A549 (cell line): ENCODE measurements around the gene SYS1. TPM values are rescaled to one million over a fixed set of nuclear protein-coding genes. Genes with fewer than 3 reads are reported as not detected.

Source experiments
- ATAC-seq, 2 experiments: fragments of 200-7000 bp in 1 of 2; fragments of >200 bp in 1 of 2; cut with Nextera tagmentation in 1 of 2; cut with Tn5 transposase in 1 of 2; 3 replicates each; pipeline versions ENCODE4 v1.8.0 to v1.9.1; 2018 to 2020; ENCODE audit warnings: mild to moderate bottlenecking in 1 of 2, moderate library complexity in 1 of 2
- CTCF ChIA-PET: fragments of 300-600 bp; sonication (Branson Sonifier 250); formaldehyde crosslinking; extraction: SDS; loops from one replicate; lab custom pipeline; 2021; ENCODE audit warnings: antibody characterized with exemption, inconsistent platforms; lab: Yijun Ruan, JAX
- POLR2A ChIA-PET: fragments of 350-600 bp; formaldehyde crosslinking; extraction: SDS; loops from one replicate; lab custom pipeline; 2021; ENCODE audit warnings: antibody characterized with exemption, inconsistent platforms; lab: Yijun Ruan, JAX
- DNase-seq, 2 experiments: peaks; one replicate each; pipeline versions ENCODE4 v3.0.0 to v3.0.0-alpha.2; 2011 to 2016; ENCODE audit warnings: low read depth in 1 of 2, low spot score in 1 of 2
- FAIRE-seq: peaks from 2 replicates; lab custom pipeline; 2011; peaks lifted over from hg19 to GRCh38; lab: Jason Lieb, UNC
- H3K27ac ChIP-seq, 2 experiments: fragments of >200 bp; sonication (Bioruptor Twin); formaldehyde crosslinking; 3 replicates each; pipeline ENCODE4 v1.5.1; 2016 to 2017
- H3K4me1 ChIP-seq: fragments of >200 bp; sonication (Bioruptor Twin); formaldehyde crosslinking; 3 replicates; pipeline ENCODE4 v1.6.1; 2016
- H3K4me2 ChIP-seq: fragments of >200 bp; sonication (Bioruptor Twin); formaldehyde crosslinking; 3 replicates; pipeline ENCODE4 v1.6.1; 2016
- H3K4me3 ChIP-seq: fragments of >200 bp; sonication (Bioruptor Twin); formaldehyde crosslinking; 3 replicates; pipeline ENCODE4 v1.5.1; 2016
- H3K9me3 ChIP-seq: fragments of >200 bp; sonication (Bioruptor Twin); formaldehyde crosslinking; 3 replicates; pipeline ENCODE4 v1.6.1; 2016
- CBX2 ChIP-seq: fragments of 200-600 bp; sonication (generic); IDR thresholded peaks from 2 replicates; pipeline ENCODE4 v1.6.1; 2016; ENCODE audit warnings: low read depth, mild to moderate bottlenecking, borderline replicate concordance
- CHD2 ChIP-seq: fragments of 150-350 bp; IDR thresholded peaks from 2 replicates; pipeline ENCODE4 v1.6.1; 2014; ENCODE audit warnings: low read length; ENCODE audit not compliant: partially characterized antibody
- EP300 ChIP-seq, 2 experiments: fragments of >200 bp; sonication (Bioruptor Twin); formaldehyde crosslinking; IDR thresholded peaks; 2 replicates in 1 of 2; 3 replicates in 1 of 2; pipeline ENCODE4 v1.6.1; 2016 to 2017
- FOSB ChIP-seq: fragments of 250-450 bp; sonication (Bioruptor Pico); IDR thresholded peaks from 2 replicates; pipeline ENCODE4 v1.5.0; 2020; ENCODE audit warnings: mild to moderate bottlenecking, moderate library complexity
- JUNB ChIP-seq: fragments of >200 bp; sonication (Bioruptor Twin); formaldehyde crosslinking; IDR thresholded peaks from 2 replicates; pipeline ENCODE4 v1.6.1; 2016
- MAFK ChIP-seq: fragments of 450-650 bp; IDR thresholded peaks from 2 replicates; pipeline ENCODE4 v1.6.1; 2014; ENCODE audit not compliant: partially characterized antibody
- NPAS2 ChIP-seq: fragments of 250-450 bp; sonication (Bioruptor Pico); IDR thresholded peaks from 2 replicates; pipeline ENCODE4 v1.8.0; 2022; ENCODE audit warnings: mild to moderate bottlenecking, moderate library complexity, borderline replicate concordance
- POLR2A ChIP-seq: IDR thresholded peaks from 2 replicates; pipeline ENCODE4 v1.6.1; 2012; ENCODE audit warnings: mild to moderate bottlenecking, low read length
- RAD21 ChIP-seq, 2 experiments: fragments of >200 bp in 1 of 2; sonication (Bioruptor Twin) in 1 of 2; formaldehyde crosslinking in 1 of 2; IDR thresholded peaks in 1 of 2; conservative IDR thresholded peaks in 1 of 2; 2 replicates in 1 of 2; 3 replicates in 1 of 2; pipeline ENCODE4 v1.6.1; 2012 to 2018; ENCODE audit warnings: inconsistent platforms in 1 of 2
- RARB ChIP-seq: fragments of 250-450 bp; sonication (Bioruptor Pico); IDR thresholded peaks from 2 replicates; pipeline ENCODE4 v1.8.0; 2021; ENCODE audit warnings: mild to moderate bottlenecking, moderate library complexity
- RFX5 ChIP-seq: fragments of 450-650 bp; IDR thresholded peaks from 2 replicates; pipeline ENCODE4 v1.7.1; 2014; ENCODE audit warnings: antibody characterized with exemption, mild to moderate bottlenecking, moderate library complexity
- RNF2 ChIP-seq: fragments of 200-600 bp; sonication (generic); IDR thresholded peaks from 2 replicates; pipeline ENCODE4 v1.6.1; 2016; ENCODE audit warnings: low read depth, mild to moderate bottlenecking, antibody characterized with exemption, moderate library complexity, borderline replicate concordance
- SMC3 ChIP-seq: fragments of >200 bp; sonication (Bioruptor Twin); formaldehyde crosslinking; IDR thresholded peaks from 3 replicates; pipeline ENCODE4 v1.6.1; 2018; ENCODE audit warnings: inconsistent platforms
- TFCP2L1 ChIP-seq: fragments of 250-450 bp; sonication (Bioruptor Pico); IDR thresholded peaks from 2 replicates; pipeline ENCODE4 v1.5.0; 2021; ENCODE audit warnings: mild to moderate bottlenecking
- ZNF302 ChIP-seq: fragments of 250-450 bp; sonication (Bioruptor Pico); IDR thresholded peaks from 2 replicates; pipeline ENCODE4 v1.9.0; 2021; ENCODE audit warnings: inconsistent platforms, mild to moderate bottlenecking, moderate library complexity
- WGBS: methylation state at CpG from one replicate; pipeline ENCODE4 v1.1.6; 2017; ENCODE audit errors: missing lambda C conversion rate; 5-methylcytosine and 5-hydroxymethylcytosine counted together
- polyA plus RNA-seq, 4 experiments: library from polyadenylated mRNA; depleted of rRNA in 3 of 4; stranded (reverse); fragments of >200 nt; fragmentation: RNase III in 1 of 4; extraction: RNeasy Plus Mini Kit Qiagen cat#74134 plus additional on column Dnase treatment in 1 of 4; gene quantifications; 2 replicates in 3 of 4; 3 replicates in 1 of 4; pipeline ENCODE4 v1.2.3, GENCODE V29; 2011 to 2017
- TF ChIP-seq, protein P1 (sequence below): fragments of >200 bp; sonication (Bioruptor Twin); formaldehyde crosslinking; IDR thresholded peaks from 3 replicates; pipeline ENCODE4 v1.5.1; 2016
- TF ChIP-seq, protein P2 (sequence below): fragments of 200-600 bp; sonication (generic); IDR thresholded peaks from 2 replicates; pipeline ENCODE4 v1.6.1; 2016; ENCODE audit warnings: antibody characterized with exemption, mild to moderate bottlenecking, moderate library complexity
- TF ChIP-seq, protein P3 (sequence below): fragments of 450-650 bp; IDR thresholded peaks from 2 replicates; pipeline ENCODE4 v1.6.1; 2014; ENCODE audit warnings: antibody characterized with exemption
- TF ChIP-seq, protein P4 (sequence below): fragments of 150-350 bp; IDR thresholded peaks from 2 replicates; pipeline ENCODE4 v1.6.1; 2014; ENCODE audit warnings: low read depth, mild to moderate bottlenecking, low read length
- TF ChIP-seq, protein P5 (sequence below): fragments of >200 bp; sonication (Bioruptor Twin); formaldehyde crosslinking; IDR thresholded peaks from 2 replicates; pipeline ENCODE4 v1.6.1; 2016

Gene SYS1
- polyA plus RNA-seq, 2 of the 4 experiments (the other 2 are of a cell fraction) = 20.2 to 27.6 TPM

DNA sequence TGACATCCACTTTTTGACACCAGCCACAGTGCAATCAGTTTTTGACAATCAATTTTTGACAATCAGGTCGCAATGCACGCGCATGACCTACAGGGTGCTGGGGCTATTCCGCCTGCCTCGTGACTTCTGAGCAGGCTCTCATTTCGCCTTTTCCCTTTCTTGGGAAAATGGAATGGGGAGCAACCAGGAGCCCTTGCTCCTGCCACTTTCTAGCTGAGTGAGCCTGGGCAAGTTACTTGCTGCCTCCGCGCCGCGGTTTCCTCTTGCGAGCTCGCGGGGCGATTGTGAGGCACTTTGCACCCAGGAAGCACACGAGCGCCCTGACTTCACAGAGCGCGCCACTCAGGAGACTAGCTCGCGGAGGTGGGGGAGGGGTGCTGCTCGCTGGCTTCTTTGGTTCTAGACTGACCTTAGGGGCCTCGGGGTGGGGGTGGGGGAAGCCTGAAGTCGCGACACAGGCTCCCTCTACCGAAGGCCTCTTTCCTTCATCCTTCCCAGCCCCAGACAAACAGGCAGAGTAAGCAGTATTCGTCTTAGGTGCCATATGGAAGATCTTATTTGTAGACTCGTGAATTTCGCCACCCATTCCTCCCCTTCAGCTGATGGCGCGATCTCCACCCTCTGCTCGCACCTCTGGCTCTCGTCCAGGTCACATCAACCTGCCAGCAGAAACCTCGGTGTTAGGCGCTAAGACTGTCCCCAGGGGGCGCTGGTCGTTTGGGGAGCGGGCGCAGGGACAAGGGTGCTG lies 10.6 kb downstream of the SYS1 start:
- H3K4me2 ChIP-seq = peak overlapping the region; percentile 76
- TF ChIP-seq, protein P1, sequence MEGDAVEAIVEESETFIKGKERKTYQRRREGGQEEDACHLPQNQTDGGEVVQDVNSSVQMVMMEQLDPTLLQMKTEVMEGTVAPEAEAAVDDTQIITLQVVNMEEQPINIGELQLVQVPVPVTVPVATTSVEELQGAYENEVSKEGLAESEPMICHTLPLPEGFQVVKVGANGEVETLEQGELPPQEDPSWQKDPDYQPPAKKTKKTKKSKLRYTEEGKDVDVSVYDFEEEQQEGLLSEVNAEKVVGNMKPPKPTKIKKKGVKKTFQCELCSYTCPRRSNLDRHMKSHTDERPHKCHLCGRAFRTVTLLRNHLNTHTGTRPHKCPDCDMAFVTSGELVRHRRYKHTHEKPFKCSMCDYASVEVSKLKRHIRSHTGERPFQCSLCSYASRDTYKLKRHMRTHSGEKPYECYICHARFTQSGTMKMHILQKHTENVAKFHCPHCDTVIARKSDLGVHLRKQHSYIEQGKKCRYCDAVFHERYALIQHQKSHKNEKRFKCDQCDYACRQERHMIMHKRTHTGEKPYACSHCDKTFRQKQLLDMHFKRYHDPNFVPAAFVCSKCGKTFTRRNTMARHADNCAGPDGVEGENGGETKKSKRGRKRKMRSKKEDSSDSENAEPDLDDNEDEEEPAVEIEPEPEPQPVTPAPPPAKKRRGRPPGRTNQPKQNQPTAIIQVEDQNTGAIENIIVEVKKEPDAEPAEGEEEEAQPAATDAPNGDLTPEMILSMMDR = peak; percentile 94
- no peak for TF ChIP-seq FOSB (CRISPR knock-in tag)
- peak; percentile 2 for TF ChIP-seq MAFK
- TF ChIP-seq, protein P2, sequence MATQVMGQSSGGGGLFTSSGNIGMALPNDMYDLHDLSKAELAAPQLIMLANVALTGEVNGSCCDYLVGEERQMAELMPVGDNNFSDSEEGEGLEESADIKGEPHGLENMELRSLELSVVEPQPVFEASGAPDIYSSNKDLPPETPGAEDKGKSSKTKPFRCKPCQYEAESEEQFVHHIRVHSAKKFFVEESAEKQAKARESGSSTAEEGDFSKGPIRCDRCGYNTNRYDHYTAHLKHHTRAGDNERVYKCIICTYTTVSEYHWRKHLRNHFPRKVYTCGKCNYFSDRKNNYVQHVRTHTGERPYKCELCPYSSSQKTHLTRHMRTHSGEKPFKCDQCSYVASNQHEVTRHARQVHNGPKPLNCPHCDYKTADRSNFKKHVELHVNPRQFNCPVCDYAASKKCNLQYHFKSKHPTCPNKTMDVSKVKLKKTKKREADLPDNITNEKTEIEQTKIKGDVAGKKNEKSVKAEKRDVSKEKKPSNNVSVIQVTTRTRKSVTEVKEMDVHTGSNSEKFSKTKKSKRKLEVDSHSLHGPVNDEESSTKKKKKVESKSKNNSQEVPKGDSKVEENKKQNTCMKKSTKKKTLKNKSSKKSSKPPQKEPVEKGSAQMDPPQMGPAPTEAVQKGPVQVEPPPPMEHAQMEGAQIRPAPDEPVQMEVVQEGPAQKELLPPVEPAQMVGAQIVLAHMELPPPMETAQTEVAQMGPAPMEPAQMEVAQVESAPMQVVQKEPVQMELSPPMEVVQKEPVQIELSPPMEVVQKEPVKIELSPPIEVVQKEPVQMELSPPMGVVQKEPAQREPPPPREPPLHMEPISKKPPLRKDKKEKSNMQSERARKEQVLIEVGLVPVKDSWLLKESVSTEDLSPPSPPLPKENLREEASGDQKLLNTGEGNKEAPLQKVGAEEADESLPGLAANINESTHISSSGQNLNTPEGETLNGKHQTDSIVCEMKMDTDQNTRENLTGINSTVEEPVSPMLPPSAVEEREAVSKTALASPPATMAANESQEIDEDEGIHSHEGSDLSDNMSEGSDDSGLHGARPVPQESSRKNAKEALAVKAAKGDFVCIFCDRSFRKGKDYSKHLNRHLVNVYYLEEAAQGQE = no peak
- TF ChIP-seq, protein P3, sequence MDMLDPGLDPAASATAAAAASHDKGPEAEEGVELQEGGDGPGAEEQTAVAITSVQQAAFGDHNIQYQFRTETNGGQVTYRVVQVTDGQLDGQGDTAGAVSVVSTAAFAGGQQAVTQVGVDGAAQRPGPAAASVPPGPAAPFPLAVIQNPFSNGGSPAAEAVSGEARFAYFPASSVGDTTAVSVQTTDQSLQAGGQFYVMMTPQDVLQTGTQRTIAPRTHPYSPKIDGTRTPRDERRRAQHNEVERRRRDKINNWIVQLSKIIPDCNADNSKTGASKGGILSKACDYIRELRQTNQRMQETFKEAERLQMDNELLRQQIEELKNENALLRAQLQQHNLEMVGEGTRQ = no peak
- no peak for TF ChIP-seq CBX2
- peak; percentile 93 for TF ChIP-seq SMC3
- peak; percentile 87 to 89 for TF ChIP-seq RAD21 (conservative IDR thresholded peaks at IDR 0.05 in 1 of 2, IDR thresholded peaks at IDR 0.05 in 1 of 2)
- no peak for TF ChIP-seq TFCP2L1 (CRISPR knock-in tag)
- no peaks in the 10 kb centered on the region for H3K9me3 ChIP-seq
- H3K4me3 ChIP-seq = peak overlapping the region; percentile 43
- ChIA-PET CTCF (interaction anchor here (0.6 to 12.1 kb wide), 48 partner anchors 10 to 425 kb away, joined by 3 to 240 read pairs (median 6); partner anchors contain the start of genes DBNDD2, SDC4 and SYS1), POLR2A (interaction anchor here (0.5 to 1.9 kb wide), 5 partner anchors 10 to 63 kb away, joined by 3 to 9 read pairs (median 4); partner anchors contain the start of gene SYS1)
- peak; percentile 84 to 91 for DNase-seq
- H3K4me1 ChIP-seq = no peaks in the 10 kb centered on the region
- 24% methylated on average over 38 of the region's 38 CpGs for WGBS
- H3K27ac ChIP-seq = peak overlapping the region; percentile 40 to 73; a peak in 5 of 6 replicates
- FAIRE-seq = no peak
- ATAC-seq = peak; percentile 86 to 93

DNA sequence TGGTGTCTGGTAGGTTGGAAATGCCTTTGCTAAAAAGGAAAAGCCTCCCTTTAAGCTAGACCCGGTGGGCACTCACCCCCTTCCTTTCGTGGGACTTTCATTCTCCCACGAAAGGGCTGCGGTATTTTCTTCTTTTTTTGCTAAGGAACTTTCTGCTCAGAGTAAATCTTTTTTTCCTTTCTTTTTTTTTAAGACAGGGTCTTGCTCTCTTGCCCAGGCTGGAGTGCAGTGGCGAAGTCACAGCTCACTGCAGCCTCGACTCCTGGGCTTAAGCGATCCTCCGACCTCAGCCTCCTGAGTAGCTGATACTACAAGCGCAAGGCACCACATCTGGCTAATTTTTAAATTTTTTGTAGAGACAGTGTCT lies 11.1 kb downstream of the SYS1 start:
- H3K4me2 ChIP-seq = peak overlapping the region; percentile 76
- DNase-seq = no peak
- H3K9me3 ChIP-seq = no peaks in the 10 kb centered on the region
- no peak for ATAC-seq
- TF ChIP-seq RNF2 = no peak
- no peak for TF ChIP-seq RARB (CRISPR knock-in tag)
- no peak for TF ChIP-seq CHD2
- TF ChIP-seq, protein P4, sequence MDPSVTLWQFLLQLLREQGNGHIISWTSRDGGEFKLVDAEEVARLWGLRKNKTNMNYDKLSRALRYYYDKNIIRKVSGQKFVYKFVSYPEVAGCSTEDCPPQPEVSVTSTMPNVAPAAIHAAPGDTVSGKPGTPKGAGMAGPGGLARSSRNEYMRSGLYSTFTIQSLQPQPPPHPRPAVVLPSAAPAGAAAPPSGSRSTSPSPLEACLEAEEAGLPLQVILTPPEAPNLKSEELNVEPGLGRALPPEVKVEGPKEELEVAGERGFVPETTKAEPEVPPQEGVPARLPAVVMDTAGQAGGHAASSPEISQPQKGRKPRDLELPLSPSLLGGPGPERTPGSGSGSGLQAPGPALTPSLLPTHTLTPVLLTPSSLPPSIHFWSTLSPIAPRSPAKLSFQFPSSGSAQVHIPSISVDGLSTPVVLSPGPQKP = no peak
- no peak for TF ChIP-seq ZNF302
- TF ChIP-seq RFX5 = no peak
- TF ChIP-seq POLR2A = no peak
- no peak for TF ChIP-seq RAD21 (conservative IDR thresholded peaks at IDR 0.05 in 1 of 2, IDR thresholded peaks at IDR 0.05 in 1 of 2)
- no peak for TF ChIP-seq NPAS2 (CRISPR knock-in tag)
- TF ChIP-seq EP300 (IDR thresholded peaks at IDR 0.05) = no peak
- TF ChIP-seq JUNB = no peak
- TF ChIP-seq, protein P5, sequence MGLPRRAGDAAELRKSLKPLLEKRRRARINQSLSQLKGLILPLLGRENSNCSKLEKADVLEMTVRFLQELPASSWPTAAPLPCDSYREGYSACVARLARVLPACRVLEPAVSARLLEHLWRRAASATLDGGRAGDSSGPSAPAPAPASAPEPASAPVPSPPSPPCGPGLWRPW = no peak
- no peak overlapping the region for H3K27ac ChIP-seq
- POLR2A ChIA-PET = interaction anchor here (0.9 to 1.9 kb wide), 4 partner anchors 11 to 62 kb away, joined by 3 to 9 read pairs (median 4); partner anchors contain the start of gene SYS1
- peak overlapping the region; percentile 43; the same call in 2 of the 3 replicates for H3K4me3 ChIP-seq
- WGBS = 42% methylated on average over 9 of the region's 9 CpGs
- FAIRE-seq = no peak
- no peaks in the 10 kb centered on the region for H3K4me1 ChIP-seq
- CTCF ChIA-PET = interaction anchor here (0.5 to 12.1 kb wide), 46 partner anchors 9 to 402 kb away, joined by 3 to 240 read pairs (median 6); partner anchors contain the start of genes DBNDD2, SDC4 and SYS1
